Activated CD4-positive, alpha-beta T cell treated with anti-CD3 and anti-CD28 coated beads, Interleukin-2, amount 50 U/mL, for 16 hours (primary cell): ENCODE results near the gene SGCD.

Experiments used
- DNase-seq: peaks from one replicate; pipeline ENCODE4 v3.0.0-alpha.2; 2020

The SGCD gene

DNA sequence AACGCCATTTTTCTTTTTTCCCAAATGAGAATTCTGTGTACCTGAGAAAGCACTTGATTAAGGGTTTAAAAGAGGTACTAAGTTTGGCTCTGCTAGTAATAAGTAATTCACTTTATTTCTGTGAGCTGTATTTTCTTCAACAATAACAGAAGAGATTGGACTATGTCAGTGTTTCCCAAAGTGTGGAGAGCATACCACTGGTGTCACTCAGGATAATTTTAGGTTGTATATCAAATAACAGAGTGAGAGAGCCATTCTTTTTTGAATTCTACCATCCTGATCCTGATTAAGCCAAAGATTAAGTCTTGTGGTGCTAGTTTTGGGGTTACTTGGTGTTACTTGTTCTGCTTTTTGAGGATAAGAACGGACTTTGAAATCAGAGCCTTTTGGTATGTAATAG is 380.8 kb downstream of the SGCD start:
- DNase-seq: no peak

DNA sequence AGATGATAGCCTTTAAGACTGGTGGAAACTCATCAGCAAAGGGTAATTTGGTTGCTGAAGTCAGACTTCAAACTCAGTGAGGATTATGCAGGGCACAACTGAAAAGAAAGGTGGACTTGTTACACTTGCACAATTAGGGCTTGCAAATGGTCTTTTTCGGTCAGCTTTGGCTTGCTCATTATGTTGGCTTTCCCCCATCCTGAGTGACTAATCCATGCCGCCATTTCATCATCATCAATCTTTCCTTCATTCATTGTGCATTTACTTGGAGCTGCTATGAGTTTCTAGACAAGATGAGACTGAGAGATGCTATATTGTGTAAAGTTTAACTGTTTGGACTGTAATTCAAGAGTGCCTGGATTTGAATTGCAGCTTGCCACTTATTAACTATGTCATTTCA is 388.3 kb downstream of the SGCD start:
- DNase-seq: no peak

DNA sequence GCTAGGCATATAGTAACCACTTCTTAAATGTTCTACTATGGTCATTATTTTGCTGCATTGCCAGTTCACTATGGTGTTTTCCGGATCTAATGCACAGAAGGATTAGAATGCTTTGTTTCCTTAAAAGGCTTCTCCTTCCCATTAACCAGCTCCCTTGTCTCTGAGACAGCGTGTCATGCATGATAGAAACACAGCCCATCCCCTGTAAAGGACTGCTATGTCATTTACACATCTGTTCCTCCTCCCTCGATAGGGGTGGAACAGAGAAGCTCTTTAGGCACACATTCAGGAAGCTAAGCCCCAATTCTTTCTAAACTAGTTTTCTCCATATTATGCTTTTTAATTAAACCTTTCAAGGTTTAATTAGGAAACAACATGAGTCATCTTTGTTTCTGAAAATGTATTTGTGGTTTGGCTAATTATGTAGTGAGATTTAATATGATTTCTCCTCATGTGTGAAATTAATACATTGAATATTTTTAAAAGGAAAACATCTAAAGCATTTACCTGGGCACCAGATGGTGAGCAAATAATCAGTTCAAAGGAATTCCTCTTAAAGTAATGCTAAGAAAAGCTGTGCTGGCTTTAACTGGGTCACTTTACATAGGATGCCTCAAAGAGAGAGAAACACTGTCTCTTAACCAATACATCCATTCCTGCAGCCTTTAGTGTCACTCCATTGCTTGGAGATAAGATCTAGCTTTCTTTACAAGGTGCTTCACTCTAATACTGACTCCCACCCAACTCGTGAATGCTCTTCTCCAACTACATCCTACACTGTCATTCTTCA is 389.8 kb downstream of the SGCD start:
- DNase-seq: no peak

DNA sequence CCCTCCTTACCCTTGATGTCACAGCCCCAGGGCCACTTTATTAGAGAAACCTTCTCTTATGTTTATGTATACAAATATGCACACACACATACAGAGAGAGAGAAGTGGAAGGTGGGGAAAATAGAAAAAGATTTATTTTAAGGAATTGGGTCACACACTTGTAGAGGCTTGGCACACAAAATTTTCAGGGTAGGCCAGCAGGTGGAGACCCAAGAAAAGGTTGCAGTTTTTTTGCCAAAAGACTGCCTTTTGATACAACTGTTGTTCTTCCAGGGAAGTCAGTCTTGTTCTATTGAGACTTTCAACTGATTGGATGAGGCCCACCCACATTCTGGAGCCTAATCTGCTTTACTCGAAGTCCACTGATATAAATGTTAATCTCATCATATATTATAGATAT is 392.0 kb downstream of the SGCD start:
- no peak for DNase-seq

- no peak for DNase-seq
These were observed 395.4 kb downstream of the SGCD start for GRCh38 chr5:156722358-156722757.

- no peak for DNase-seq
These were observed 408.5 kb downstream of the SGCD start for GRCh38 chr5:156735477-156735876.

- no peak for DNase-seq
These were observed 414.6 kb downstream of the SGCD start for GRCh38 chr5:156741516-156741915.

GRCh38 chr5:156753846-156754245 is 426.9 kb downstream of the SGCD start:
- DNase-seq: peak; percentile 23

- DNase-seq: no peak
These were observed 428.6 kb downstream of the SGCD start for GRCh38 chr5:156755421-156756087.

- no peak for DNase-seq
These were observed 431.2 kb downstream of the SGCD start for GRCh38 chr5:156758011-156758791.

- DNase-seq: no peak
These were observed 432.2 kb downstream of the SGCD start for GRCh38 chr5:156759156-156759555.

DNA sequence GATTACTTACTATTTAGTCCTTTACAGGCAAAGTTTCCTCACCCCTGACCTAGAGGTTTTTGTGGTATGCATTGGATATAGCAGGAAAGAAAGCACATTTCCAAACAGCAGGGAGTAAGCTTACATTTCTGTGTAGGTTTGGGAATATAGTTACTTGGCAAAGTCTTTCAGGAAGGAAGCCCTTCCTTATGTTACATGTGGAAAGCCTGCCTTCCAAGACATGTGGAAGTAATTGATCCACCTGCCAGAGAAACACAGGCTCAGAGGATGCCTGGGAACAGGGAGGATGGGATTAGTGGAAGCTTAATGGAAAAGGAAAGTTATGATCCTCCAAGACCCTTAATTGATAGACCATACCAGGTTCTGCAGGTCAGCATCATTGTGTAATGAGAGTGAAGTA is 435.8 kb downstream of the SGCD start:
- no peak for DNase-seq

GRCh38 chr5:156764176-156764971 is 437.4 kb downstream of the SGCD start:
- no peak for DNase-seq

GRCh38 chr5:156774273-156774672 is 447.3 kb downstream of the SGCD start:
- no peak for DNase-seq

DNA sequence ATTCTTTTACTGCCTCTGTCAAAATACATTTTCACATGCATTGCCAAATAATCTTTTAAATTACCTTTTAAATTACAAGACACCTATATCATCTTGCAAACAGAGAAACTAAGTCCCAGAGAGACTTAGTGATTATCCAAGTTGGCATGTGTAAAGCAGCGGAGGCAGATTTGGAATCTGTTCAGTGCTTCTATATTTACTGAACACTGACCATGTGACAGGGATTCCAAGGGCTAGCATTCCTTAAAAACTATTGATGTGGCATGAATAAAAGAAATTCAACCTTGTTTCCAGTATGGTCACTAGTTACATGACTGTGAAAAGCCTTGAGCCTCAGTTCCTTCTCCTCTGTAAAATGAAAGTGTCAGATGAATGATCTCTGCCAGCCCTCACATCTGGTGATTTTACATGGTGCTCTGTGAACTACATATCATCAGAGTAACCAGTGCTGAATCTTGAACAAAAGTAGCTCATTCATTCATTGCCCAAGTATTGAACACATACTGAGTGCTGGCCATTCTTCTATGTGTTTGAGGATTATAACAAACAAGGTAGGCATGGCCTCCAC is 451.3 kb downstream of the SGCD start:
- no peak for DNase-seq

GRCh38 chr5:156778752-156779151 is 451.8 kb downstream of the SGCD start:
- DNase-seq: no peak

DNA sequence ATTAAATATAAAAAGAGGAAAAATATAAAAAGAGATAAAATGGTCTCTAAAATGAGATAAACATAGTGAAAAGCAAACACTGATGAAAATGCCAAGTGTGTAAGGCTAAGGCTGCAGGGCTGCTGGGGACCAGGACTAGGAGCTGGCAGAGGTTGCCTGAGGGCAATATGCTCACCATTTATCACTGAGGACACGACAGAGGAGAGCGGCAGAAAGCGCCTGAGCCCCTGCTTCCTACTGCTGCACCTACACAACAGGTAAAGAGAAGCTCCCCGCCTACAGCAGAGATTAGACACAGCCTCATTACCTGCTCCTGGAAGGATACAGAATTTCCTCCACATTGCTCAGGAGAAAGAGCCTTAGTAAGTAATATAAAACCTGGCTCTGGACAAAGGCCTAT is 452.5 kb downstream of the SGCD start:
- no peak for DNase-seq

DNA sequence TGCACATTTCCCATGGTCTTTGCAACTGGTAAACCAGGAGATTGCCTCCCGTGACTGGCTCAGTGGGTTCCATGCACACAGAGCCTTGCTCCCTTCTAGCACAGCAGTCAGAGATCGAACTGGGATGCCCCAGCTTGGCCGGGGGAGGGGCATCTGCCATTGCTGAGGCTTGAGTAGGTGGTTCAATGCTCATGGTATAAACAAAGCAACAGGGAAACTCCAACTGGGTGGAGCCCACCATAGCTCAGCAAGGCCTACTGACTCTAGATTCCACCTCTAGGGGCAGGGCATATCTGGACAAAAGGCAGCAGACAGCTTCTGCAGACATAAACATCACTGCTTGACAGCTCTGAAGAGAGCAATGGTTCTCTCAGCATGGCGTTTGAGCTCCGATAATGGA is 456.1 kb downstream of the SGCD start:
- DNase-seq: no peak

DNA sequence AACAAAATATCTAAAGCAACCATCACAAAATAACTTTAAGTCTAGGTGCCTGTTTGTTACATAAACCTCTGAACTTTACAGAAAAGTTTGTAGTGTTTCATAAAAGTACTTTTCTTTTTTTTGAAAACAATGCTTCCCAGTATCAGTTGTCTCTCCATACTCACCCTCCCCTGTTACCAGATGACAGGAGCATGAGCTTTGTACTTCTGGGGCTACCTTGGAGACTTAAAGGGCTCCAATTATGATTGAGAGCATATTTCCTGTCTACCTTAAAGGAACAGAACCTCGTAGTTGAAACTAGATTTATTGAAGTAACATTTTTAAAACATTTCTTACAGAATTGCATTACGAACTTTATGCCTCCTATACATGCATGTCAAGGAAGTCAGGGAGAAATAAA is 467.7 kb downstream of the SGCD start:
- no peak for DNase-seq

DNA sequence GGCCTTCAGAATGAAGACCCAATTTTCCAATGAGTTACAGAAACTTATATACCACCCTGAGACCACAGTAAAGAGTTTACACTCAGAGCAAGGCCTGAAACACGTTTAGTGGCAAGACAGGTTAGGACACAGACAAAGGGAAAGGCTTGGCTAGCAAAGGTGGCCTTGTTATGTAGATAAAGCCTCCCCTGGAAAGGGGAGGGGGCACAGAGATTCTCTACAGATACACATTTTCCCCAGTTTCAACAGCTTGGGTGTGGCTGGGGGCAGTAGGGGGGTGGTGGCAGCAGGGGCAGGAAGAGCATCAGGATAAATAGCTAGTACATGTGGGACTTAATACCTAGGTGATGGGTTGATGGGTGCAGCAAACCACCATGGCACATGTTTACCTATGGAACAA is 471.2 kb downstream of the SGCD start:
- no peak for DNase-seq

DNA sequence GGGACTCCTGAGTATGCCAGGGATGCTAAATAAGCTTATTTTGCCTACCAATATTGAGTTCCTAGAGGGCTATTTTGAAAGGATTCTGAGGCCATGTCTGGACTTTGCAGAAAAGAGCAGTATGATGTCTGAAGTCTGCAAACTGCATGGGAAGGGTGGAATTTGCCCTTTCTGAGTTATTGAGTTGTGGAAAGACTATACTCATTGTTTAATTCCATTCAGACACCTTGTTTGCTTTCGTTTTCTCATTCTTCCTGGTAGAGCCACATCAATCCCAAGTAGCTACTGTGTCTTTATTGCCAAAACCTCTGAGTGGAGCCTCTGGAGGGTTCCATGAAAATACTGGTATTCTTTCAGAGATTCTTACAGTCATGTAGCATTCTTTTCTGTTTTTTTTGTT is 472.2 kb downstream of the SGCD start:
- DNase-seq: no peak

DNA sequence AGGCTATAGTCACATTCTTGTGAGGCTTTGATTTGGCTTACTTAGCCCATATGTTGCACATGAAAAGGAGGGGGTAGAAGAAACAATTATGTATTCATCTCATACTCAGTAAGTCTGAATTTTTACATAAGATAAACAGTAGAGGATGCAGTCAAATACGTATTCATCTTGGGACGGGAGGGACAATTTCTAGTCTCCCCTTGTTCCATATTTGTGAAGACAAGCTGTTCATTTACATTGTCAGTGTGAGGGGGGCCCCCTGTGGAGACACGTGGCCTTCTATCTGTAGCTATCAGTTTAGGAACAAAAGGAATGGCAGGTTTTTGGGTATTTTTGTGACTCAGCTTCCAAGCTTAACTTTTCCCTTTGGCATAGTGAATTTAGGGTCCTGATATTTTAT is 474.0 kb downstream of the SGCD start:
- no peak for DNase-seq

DNA sequence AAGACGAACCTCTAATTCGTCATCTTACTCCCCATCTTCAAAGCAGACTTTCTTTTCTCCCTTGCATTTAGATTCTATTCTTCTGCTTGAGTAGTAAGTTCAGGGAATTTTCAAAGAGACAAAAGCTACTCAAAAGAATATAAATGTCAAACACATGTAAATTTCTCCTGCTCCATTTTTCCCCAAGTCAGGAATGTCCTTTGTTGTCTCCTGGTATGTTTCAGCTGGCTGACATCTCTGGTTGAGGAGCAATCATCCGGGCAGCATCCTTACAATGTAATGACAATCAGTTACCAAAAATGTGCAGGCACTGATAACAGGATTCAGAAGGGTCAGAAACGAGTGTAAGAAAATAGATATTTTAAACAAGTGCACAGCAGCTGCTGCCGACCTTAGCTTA is 475.5 kb downstream of the SGCD start:
- DNase-seq: no peak
